Activated CD8-positive, alpha-beta memory T cell treated with anti-CD3 and anti-CD28 coated beads for 36 hours (primary cell): ENCODE data around the gene CDH5. TPM values are rescaled to one million over a fixed set of nuclear protein-coding genes. Genes with fewer than 3 reads are reported as not detected.
"Not testable (repeated sequence)": the region's sequence is repeated elsewhere in the genome, so short reads cannot be mapped to it uniquely, and the experiment has no call there.

Source experiments
- CTCF ChIA-PET: fragments of 350-600 bp; sonication (Branson Sonifier 250); formaldehyde crosslinking; loops from one replicate; lab custom pipeline; 2021; ENCODE audit warnings: antibody characterized with exemption; lab: Charles Lee
- POLR2A ChIA-PET: fragments of 350-600 bp; sonication (Branson Sonifier 250); formaldehyde crosslinking; loops from one replicate; lab custom pipeline; 2021; ENCODE audit warnings: antibody characterized with exemption; lab: Charles Lee
- total RNA-seq, 2 experiments: library from RNA; stranded (reverse); gene quantifications; one replicate each; pipeline ENCODE4 v1.2.3, GENCODE V29; 2021

The CDH5 gene
- total RNA-seq, 2 experiments from 2014 or later, result not detected

GRCh38 chr16:66441586-66442375, 75.3 kb downstream of the CDH5 start:
- POLR2A ChIA-PET, result no interaction called here
- CTCF ChIA-PET, result no interaction called here

- ChIA-PET CTCF (interaction anchor here (1.0 kb wide), 1 partner anchor 35 kb away, joined by 3 read pairs; no protein-coding TSS in a partner anchor), POLR2A (no interaction called here)
Observed at GRCh38 chr16:66442502-66443268, 76.2 kb downstream of the CDH5 start.

- CTCF ChIA-PET, result interaction anchor here (1.0 kb wide), 1 partner anchor 36 kb away, joined by 3 read pairs; no protein-coding TSS in a partner anchor
- POLR2A ChIA-PET, result no interaction called here
Observed at GRCh38 chr16:66443269-66443652, 76.8 kb downstream of the CDH5 start.

- ChIA-PET POLR2A (no interaction called here), CTCF (no interaction called here)
Observed at GRCh38 chr16:66444049-66444481, 77.6 kb downstream of the CDH5 start.

- ChIA-PET CTCF (no interaction called here), POLR2A (no interaction called here)
Observed at GRCh38 chr16:66446737-66447136, 80.2 kb downstream of the CDH5 start.

GRCh38 chr16:66447491-66447890, 81.0 kb downstream of the CDH5 start:
- ChIA-PET CTCF (no interaction called here), POLR2A (no interaction called here)

GRCh38 chr16:66451548-66451947, 85.1 kb downstream of the CDH5 start:
- ChIA-PET CTCF (no interaction called here), POLR2A (no interaction called here)

- POLR2A ChIA-PET, CTCF ChIA-PET: not testable (repeated sequence)
Observed at GRCh38 chr16:66453230-66453629, 86.7 kb downstream of the CDH5 start.

Other genes with a start within 250 kb of the CDH5 start
- not detected for gene BEAN1, start 60.6 kb downstream of the CDH5 start, total RNA-seq
- 1 to 10 TPM; 4.4 to 4.6 TPM for gene TK2, start 183.4 kb downstream of the CDH5 start, total RNA-seq
- 100 to 1,000 TPM; 134 to 148 TPM for gene CKLF, start 185.9 kb downstream of the CDH5 start, total RNA-seq
- 1 to 10 TPM; 8.1 to 8.8 TPM for gene CMTM1, start 199.7 kb downstream of the CDH5 start, total RNA-seq
- gene CMTM2, start 212.8 kb downstream of the CDH5 start, total RNA-seq, result under 1 TPM; 0.17 to 0.36 TPM
- 10 to 100 TPM; 66.8 to 67.4 TPM for gene CMTM3, start 238.0 kb downstream of the CDH5 start, total RNA-seq